ENCODE data around the gene YEATS2.

GRCh38 chr3:183725387-183725786, 27.8 kb downstream of the YEATS2 start:
- TF ChIP-seq CTCF (IDR thresholded peaks at IDR 0.05) (no peak), POLR2A (IDR thresholded peaks at IDR 0.05) (no peak), EP300 (IDR thresholded peaks at IDR 0.05) (no peak), POLR2AphosphoS5 (IDR thresholded peaks at IDR 0.05) (no peak)

Measured in stomach (tissue), 4 donors.